HG02870 (cell line): ENCODE measurements around the gene ZNF69.
"Not testable (repeated sequence)": the region's sequence is repeated elsewhere in the genome, so short reads cannot be mapped to it uniquely, and the experiment has no call there.

Experiments
- ATAC-seq: cut with Tn5 transposase; IDR thresholded peaks from one replicate; pipeline ENCODE4 v1.9.1; 2021; ENCODE audit warnings: mild to moderate bottlenecking, moderate library complexity; ENCODE audit not compliant: unreplicated experiment

Gene ZNF69

DNA sequence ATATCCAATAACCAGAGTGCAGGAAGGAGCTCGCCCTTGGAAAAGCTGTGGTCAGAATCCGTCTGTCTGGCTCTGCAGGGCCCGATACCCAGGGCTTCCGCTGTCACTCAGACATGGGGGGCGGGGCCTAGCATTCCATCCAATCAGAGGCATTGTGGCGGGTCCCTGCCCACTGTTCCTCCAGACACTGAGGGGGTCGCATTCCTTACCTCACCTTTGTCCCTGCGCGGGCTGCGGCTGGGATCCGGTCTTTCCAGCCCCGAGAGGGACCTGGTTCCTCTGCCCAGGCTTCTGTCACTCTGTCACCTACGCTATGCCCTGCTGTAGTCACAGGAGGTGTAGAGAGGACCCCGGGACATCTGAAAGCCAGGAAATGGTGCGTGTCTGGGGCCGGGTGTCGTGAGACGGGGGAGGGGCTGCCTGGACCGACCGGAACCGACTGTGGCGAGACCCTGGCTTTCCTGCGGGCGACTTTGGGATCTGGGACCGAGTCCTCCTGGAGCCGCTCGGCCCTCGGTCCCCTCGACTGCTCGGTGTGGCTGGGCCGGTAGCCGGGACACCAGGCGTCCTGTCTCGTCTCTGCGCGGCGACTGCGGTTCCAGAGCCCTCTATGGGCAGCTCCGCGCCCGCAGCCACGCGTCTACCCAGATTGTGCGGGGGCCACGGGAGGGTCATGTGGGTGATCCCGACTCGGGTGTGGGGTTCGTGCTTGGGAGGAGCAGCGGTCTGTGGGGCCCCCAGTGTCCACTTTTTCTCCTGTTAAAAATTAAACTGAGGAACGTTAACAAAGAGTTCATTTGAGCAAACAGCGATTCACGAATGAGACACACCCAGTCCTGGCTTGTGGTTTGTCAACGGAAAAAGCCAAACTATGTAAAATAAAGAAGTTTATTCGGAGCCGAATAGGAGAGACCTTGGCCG, at the start of gene ZNF69:
Gene ZNF69 (plus strand): TSS at position 172 of the 921 bp plus-strand sequence. CDS start 142 bp downstream, at position 314.
- peak; percentile 61 for ATAC-seq

DNA sequence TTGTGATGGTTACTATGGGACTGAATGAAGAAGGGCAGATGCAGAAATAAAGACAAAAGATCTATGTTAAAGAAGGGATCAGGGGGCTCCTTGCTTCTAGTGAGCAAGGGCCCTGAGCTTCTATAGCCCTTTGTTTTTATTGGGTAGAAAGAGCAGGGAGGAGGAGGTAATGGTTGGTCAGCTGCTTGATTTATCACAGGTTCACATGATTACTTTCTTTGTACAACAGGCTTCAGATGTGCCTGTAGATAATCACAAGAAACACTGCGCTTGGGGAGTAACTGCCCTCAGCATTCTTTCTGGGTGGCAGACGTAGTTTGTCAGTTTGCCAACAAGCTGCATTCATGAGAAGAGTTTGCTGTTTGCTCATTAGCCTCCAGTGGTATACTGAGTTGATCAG, 43.9 kb upstream of the ZNF69 start:
- no peak for ATAC-seq

DNA sequence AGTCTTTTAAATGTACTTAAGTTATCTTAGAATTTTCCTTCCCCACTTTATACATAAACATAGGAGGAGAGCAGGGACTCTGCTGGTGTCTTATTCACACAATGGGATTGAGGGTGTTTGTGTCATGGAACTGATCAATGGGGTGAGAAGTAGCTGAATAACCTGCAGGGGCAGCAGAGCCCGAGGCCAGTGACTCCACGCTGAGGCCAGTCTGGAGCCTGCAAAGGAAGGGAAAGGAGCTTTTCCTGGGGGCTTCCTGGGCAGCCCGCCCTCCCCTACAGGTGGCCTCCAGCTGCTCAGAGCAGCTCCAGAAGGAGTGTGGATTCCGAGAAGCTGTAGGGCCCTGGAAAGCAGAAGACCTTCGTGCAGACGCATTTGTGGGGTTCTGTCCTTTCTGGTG, 40.0 kb upstream of the ZNF69 start:
- not testable (repeated sequence) for ATAC-seq

DNA sequence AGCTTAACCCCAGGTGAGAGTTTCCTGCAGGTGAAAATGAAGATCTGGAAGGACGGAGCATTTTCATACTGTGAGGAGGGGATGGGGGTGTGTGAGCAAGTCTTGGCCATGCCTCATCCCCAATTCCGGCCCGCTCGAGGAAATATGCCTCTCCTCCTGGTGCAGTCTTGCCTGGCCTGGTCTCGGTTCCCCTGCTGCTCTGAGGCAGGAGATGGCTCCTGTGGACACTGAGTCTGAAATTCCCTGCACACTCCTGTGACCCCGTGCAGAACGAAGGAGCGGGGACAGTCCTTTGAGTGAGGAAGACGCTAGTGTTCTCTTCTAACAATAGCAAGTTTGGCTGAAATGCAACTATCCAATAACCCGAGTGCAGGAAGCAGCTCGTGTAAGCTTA, 39.4 kb upstream of the ZNF69 start:
- ATAC-seq = no peak

DNA sequence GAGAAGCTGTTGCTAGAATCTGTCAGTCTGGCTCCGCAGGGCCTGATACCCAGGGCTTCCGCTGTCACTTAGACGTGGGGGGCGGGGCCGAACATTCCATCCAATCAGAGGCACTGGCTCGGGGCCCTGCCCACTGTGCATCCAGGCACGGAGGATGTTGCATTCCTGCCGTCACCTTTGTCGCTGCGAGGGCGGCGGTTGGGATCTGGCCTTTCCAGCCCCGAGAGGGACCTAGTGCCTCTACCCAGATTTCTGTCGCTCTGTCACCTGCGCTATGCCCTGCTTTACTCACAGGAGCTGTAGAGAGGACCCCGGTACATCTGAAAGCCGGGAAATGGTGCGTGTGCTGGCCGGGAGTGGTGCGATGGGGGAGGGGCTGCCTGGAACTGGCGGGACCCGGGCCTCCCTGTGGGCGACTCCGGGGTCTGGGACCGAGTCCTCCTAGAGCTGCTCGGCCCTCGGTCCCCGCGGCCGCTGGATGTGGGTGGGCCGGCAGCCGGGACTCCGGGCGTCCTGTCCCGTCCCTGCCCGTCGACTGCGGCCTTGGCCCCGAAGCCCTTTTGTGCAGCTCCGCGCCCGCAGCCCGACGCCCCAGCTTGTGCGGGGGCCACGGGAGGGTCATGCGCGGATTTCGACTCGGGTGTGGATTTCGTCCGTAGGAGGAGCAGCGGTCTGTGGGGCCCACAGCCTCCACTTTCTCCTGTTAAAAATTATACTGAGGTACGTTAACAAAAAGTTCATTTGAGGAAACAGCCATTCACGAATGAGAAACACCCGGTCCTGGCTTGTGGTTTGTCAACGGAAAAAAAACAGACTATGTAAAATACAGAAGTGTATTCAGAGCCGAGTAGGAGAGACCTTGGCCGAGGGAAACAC, 38.8 kb upstream of the ZNF69 start, which contains the start of gene ZNF439:
Gene ZNF439 (plus strand): TSS at position 133 of the 876 bp plus-strand sequence. CDS start 142 bp downstream, at position 275.
- peak; percentile 82 for ATAC-seq

DNA sequence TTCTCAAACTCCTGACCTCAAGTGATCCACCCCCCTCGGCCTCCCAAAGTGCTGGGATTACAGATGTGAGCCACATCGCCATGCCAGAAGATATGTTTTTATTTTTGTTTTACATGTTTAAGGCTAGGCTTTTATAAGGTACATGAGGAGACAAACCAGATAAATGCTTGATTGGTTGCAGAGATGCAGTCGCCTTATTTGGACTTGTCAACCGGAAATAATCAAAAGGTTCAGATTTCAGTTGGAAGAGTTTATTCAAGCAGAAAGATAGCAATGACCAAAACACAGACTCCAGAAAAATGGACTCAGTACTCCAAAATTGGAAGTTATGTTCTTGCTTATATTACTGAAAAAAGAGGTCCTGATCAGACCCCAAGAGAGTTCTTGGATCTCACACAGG, 37.3 kb upstream of the ZNF69 start:
- ATAC-seq = not testable (repeated sequence)

DNA sequence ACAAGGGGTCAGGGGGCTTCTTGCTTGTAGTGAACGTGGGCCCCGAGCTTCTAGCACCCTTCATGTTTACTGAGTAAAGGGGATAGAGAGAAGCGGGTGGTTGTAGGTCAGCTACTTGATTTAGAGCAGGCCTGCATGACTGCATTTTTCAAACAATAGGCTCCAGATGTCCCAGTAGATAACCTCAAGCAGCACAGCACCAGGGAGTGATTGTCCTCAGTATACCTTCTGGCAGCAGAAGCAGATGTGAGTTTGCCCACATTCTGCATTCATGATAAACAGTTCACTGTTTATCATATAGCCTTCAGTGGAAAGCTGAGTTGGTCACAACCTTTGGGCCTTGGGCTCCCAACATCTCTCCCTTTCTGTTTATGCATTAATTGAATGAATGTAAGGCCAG, 34.2 kb upstream of the ZNF69 start:
- no peak for ATAC-seq

DNA sequence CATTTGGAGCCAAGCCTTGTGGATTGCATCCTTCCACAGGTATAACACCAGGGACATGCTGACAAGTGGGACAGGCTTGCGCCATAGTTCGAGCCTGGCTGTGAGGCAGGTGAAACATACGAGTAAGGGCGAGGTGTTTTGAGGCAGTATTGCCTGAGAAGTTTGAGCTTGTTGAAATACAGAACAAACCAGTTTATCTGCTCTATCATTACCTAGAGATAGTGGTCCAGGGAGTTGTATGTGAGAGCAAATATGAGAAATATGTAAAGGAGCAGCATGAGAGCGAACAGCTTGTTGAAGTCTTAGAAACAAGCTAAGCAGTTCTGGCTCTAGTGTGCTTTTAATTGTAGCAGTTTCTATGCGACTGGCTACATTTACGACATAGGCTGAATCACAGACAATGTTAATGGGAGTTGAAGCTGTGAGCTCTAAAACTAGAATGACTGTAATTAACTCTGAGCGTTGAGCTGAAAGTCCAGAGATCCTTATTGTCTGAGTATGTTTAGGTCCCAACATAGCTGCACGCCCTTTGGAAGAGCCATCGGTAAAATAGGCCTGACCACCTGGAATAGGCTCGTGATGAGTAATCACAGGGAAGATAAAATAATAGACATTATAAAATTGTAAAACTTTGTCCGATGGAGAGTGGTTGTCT, 30.9 kb upstream of the ZNF69 start:
- no peak for ATAC-seq

DNA sequence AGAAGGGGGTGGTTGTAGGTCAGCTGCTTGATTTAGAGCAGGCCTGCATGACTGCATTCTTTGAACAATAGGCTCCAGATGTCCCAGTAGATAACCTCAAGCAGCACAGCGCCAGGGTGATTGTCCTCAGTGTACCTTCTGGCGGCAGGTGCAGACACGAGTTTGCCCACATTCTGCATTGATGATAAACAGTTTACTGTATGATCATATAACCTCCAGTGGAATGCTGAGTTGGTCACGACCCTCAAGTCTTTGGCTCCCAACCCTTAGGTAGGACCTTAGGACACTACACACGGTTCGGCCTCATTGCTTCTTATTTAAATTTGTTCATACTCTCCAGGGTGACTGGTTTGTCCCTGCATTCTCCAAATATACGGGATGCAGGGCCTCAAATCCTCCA, 26.9 kb upstream of the ZNF69 start:
- ATAC-seq = no peak

DNA sequence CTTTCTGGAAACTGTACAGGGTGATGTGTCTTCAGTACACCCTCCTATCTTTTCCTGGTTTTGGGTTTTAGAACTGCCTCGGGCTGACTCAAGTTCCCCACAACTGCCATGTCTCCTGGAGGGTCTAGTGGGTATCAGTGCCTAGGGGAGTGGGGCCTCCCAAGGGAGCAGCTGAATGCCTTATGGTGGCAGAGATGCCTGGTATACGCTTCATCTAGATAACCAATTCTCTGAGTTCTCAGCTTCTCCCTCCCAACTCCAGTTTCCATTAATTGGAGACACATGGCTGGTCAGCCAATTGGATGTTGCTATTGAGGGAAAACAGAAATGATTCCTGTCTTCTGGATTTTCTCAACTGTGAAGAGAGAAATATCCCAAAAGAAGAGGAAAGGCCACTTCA, 26.3 kb upstream of the ZNF69 start:
- ATAC-seq = no peak

DNA sequence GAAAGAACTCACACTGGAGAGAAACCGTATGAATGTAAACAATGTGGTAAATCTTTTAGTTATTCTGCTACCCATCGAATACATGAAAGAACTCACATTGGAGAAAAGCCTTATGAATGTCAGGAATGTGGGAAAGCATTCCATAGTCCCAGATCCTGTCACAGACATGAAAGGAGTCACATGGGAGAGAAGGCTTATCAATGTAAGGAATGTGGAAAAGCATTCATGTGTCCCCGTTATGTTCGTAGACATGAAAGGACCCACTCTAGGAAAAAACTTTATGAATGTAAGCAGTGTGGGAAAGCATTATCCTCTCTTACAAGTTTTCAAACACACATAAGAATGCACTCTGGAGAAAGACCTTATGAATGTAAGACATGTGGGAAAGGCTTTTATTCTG, 19.8 kb upstream of the ZNF69 start:
- ATAC-seq = not testable (repeated sequence)

DNA sequence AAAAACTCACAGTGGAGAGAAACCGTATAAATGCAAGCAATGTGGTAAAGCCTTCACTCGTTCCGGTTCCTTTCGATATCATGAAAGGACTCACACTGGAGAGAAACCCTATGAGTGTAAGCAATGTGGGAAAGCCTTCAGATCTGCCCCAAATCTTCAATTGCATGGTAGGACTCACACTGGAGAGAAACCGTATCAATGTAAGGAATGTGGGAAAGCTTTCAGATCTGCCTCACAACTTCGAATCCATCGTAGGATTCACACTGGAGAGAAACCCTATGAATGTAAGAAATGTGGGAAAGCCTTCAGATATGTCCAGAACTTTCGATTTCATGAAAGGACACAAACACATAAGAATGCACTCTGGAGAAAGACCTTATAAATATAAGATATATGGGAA, 19.4 kb upstream of the ZNF69 start:
- no peak for ATAC-seq

DNA sequence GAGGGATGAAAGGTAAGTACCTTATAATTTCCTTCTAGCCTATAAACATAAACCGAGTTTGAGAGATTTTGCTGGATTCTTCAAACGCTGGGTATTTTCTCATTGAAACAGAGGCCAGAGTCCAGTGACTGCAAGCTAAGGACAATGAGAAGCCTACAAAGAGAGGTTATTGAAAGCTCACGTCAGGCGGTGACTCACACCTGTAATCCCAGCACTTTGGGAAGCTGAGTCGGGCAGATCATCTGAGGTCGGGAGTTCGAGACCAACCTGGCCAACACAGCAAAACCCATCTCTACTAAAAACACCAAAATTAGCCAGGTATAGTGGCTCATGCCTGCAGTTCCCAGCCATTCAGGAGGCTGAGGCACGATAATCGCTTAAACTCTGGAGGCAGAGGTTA, 15.0 kb upstream of the ZNF69 start:
- ATAC-seq = no peak

DNA sequence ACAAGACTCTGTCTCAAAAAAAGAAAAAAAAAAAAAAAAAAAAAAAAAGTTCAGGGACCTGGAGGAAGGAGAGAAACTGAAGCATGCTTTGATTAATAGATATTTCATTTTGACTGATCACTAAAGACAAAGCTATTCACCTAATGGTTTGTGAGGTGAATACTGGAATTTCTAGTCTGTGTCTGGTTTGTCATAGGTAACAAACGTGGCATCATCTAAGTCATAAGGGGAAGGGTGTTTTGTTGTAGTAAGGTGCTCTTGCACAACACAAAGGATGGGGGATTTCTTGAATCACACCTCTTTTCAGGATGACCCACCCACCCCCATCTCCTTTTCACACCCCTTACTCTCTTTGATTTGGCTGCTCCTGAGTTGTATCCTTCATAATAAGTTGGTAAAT, 13.8 kb upstream of the ZNF69 start:
- no peak for ATAC-seq

DNA sequence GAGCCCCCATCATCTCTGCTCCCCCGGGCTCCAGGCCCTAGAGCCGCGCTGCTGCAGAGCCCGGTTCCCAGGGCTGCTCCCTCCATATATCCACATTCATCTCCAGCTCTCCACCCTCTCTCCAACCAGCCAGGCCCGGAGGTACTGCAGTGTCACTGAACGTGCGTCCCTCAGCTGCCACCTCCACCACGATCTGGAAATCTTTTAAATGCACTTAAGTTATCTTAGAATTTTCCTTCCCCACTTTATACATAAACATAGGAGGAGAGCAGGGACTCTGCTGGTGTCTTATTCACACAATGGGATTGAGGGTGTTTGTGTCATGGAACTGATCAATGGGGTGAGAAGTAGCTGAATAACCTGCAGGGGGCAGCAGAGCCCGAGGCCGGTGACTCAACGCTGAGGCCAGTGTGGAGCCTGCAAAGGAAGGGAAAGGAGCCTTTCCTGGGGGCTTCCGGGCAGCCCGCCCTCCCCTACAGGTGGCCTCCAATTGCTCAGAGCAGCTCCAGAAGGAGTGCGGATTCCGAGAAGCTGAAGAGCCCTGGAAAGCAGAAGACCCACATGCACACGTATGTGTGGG, 7.8 kb upstream of the ZNF69 start:
- ATAC-seq = not testable (repeated sequence)

DNA sequence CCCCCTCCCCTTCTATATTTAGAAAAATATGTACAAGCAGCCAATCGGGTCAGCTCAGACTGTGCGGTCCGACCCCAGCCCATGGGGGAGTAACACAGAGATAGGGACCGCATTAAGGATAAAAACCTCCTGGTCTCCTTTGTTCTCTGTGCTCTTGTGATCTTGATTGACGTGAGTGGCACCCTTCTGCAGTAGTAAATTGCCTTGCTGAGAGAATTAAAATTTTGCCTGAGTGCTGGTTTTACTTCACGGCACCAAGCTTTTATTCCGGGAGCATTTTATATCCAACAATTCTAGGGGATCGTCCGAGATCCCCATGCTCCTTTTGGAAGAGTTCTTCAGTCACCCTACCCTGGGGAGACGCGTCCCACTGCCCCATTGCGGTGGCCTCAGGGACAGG, 7.0 kb upstream of the ZNF69 start:
- no peak for ATAC-seq

DNA sequence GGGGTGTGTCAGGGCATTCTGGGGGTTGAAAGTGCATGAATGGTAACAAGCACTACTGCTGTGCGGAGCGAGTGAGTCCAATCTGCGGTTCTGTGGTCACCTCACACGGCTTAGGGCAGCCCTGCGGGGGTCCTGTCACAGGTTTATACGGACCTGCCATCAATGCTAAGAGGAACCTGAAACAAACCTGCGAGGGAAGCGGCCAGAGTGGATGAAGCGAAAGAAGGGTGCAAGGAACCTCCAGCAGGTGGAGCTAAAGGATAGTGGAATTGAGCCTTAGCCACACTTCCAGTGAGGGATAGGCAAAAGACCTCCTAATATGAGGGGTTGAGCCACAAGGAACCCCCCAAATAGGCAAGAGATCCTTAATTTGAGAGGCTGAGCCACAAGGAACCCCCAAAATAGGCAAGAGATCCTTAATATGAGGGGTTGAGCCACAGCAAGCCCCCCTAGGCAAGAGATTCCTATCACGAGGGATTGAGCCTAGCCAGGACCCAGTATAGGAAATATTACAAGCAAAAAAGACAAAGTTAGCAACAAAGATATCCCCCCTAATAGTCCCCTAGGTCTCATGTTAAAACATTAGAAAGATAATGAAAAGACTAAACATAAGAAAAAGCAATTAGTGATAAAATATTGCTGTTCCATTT, 6.3 kb upstream of the ZNF69 start:
- ATAC-seq = no peak

DNA sequence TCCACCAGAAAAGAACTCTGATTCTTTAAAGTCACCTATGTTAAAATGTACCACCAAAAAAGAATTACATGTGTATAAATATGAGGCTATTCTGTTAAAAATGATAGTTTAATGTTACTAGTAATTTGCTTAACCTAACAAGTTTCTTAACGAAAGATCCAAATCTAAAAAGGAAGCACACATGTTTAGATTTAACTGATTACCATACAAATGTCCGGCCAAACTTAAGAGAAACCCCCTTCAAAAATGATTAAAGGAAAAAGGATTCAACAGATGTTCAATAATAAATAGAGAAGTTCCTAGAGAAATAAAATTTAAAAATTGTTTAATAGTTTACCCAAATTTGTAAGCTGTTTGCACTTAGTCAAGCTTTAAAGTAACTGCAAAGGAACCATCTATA, 5.0 kb upstream of the ZNF69 start:
- ATAC-seq = no peak

DNA sequence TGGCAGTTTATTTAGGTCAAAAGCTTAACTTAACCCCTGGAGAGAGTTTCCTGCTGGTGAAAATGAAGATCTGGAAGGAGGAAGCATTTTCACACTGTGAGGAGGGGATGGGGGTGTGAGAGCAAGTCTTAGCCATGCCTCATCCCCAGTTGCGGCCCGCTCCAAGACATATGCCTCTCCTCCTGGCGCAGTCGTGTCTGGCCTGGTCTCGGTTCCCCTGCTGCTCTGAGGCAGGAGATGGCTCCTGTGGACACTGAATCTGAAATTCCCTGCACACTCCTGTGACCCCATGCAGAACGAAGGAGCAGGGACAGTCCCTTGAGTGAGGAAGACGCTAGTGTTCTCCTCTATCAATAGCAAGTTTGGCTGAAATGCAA, 360 bp upstream of the ZNF69 start:
- no peak for ATAC-seq

DNA sequence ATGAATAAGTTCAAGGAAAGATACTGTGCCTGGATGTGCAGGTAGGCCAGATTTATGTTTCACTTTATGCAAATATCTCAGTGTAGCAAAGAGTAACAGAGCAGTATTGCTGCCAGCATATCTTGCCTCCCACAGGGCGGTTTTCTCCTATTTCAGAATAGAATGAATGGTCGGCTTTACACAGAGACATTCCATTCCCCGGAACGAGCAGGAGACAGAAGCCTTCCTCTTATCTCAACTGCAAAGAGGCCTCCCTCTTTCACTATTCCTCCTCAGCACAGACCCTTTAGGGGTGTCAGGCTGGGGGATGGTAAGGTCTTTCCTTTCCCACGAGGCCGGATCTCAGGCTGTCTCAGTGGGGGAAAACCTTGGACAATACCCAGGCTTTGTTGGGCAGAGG, 2.3 kb downstream of the ZNF69 start:
- ATAC-seq = not testable (repeated sequence)
